ENCODE results near the gene ZNF256.

- TF ChIP-seq EZH2 (IDR thresholded peaks at IDR 0.05; ENCODE audit: insufficient read depth, poor library complexity, severe bottlenecking) = no peak
- no peak for TF ChIP-seq EZH2phosphoT487 (IDR thresholded peaks at IDR 0.05; ENCODE audit: insufficient read depth, low read depth)
These were observed 14.3 kb upstream of the ZNF256 start for GRCh38 chr19:57961785-57962184.
